Stimulated activated naive B cell treated with anti-CD40 and anti-IgM and Interleukin-4, amounts not matched to agents 10 μg/mL and 1 μg/mL and 100 μg/mL, for 72 hours (primary cell): ENCODE data around the gene HLA-C.
"Not testable (repeated sequence)": the region's sequence is repeated elsewhere in the genome, so short reads cannot be mapped to it uniquely, and the experiment has no call there.

Experiments
- ATAC-seq, 2 donors: fragments of 150-1000 bp; cut with Tn5 transposase; replicated peaks; 2 replicates each; pipeline ENCODE4 v1.10.0; 2021; ENCODE audit warnings: moderate library complexity in 1 of 2
- DNase-seq: peaks from one replicate; pipeline ENCODE4 v3.0.0; 2021
- H3K27ac Mint-ChIP-seq: one replicate; pipeline ENCODE4 v1.8.0; 2022; ENCODE audit warnings: mild to moderate bottlenecking, mixed read lengths
- H3K27me3 Mint-ChIP-seq, 2 donors: one replicate each; pipeline ENCODE4 v1.8.0; 2022; ENCODE audit warnings: mixed read lengths in 2 of 2
- H3K36me3 Mint-ChIP-seq, 2 donors: one replicate each; pipeline ENCODE4 v1.8.0; 2022; ENCODE audit warnings: mixed read lengths in 2 of 2, mild to moderate bottlenecking in 1 of 2
- H3K4me1 Mint-ChIP-seq, 2 donors: one replicate each; pipeline ENCODE4 v1.8.0; 2022; ENCODE audit warnings: mixed read lengths in 2 of 2, mild to moderate bottlenecking in 1 of 2
- H3K4me3 Mint-ChIP-seq, 2 donors: one replicate each; pipeline ENCODE4 v1.8.0; 2022; ENCODE audit warnings: mild to moderate bottlenecking in 2 of 2, mixed read lengths in 2 of 2, moderate library complexity in 1 of 2
- H3K9me3 Mint-ChIP-seq, 2 donors: one replicate each; pipeline ENCODE4 v1.8.0; 2022; ENCODE audit warnings: mixed read lengths in 2 of 2, mild to moderate bottlenecking in 1 of 2

HLA-C gene

DNA sequence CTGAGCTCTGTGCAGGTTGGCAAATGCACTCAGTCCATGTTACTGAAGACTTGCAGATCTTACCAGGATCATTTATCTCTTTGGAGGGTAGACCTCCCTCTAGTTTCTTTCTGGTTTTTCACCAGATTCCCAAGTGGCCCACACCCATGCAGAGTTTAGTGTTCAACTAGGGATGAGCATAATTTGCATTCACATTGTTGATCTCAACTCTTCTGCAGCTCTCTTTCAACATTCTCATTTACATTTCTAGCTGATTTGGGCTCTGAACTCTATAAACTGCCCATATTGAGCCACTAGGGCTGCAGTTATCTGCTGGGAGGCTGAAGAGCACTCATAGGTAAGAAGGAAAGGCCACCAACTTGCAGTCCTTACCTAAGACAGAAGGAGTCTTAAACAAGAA is 17.9 kb upstream of the HLA-C start:
- no peak overlapping the region for H3K27ac Mint-ChIP-seq
- H3K4me3 Mint-ChIP-seq = no peak overlapping the region
- peaks cover 24 to 33% of the 10 kb centered on the region in 2 donors for H3K27me3 Mint-ChIP-seq
- ATAC-seq = no peak
- H3K4me1 Mint-ChIP-seq = peaks cover 0 to 4% of the 10 kb centered on the region in 2 donors
- DNase-seq = no peak
- H3K9me3 Mint-ChIP-seq = no peaks in the 10 kb centered on the region
- no peaks in the 10 kb centered on the region for H3K36me3 Mint-ChIP-seq

DNA sequence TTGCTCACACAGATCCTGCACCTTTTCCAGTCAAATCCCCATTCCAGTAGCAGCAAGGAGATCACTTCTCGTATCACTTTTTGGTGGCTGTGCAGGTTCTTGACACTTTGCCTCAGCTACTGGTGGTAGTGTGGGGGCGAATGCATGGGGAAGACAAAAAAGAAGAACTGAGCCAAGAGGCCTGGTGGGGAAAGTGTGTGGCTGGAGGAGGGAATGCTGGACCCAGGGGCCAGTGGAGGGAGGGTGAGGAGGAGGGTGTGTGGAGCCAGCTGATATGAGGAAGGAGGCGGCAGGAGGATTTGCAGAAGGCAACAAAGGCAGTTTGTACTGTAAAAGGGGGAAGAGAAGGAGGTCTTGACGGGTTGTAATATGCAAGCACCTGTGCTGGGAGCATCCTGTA is 15.7 kb upstream of the HLA-C start:
- Mint-ChIP-seq H3K4me3 (no peak overlapping the region), H3K36me3 (no peaks in the 10 kb centered on the region), H3K4me1 (peaks cover 0 to 4% of the 10 kb centered on the region in 2 donors), H3K27me3 (peaks cover 13 to 20% of the 10 kb centered on the region in 2 donors), H3K9me3 (no peaks in the 10 kb centered on the region), H3K27ac (no peak overlapping the region)
- ATAC-seq = no peak
- no peak for DNase-seq

DNA sequence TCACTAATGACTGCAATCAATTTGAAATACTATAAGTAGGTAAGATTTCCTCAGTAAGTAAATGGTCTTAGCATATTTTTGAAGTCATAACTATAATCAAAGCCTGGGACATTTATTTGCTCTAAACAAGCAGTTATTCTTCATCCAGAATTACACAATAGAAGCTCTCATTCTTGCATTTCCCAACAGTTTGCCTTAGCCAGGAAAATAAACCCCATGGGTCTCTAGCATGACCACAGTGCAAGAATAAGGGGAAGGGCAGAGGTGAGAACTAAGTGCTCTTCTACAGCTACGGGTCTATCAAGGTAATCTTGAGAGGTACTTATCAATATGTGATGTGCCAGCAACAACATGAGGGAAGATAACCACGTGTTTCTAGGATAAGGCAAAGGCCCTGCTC is 14.1 kb upstream of the HLA-C start:
- Mint-ChIP-seq H3K27me3 (peaks cover 4 to 9% of the 10 kb centered on the region in 2 donors), H3K4me3 (no peak overlapping the region), H3K36me3 (no peaks in the 10 kb centered on the region), H3K4me1 (peaks cover 0 to 4% of the 10 kb centered on the region in 2 donors), H3K9me3 (peaks cover 0 to 3% of the 10 kb centered on the region in 2 donors), H3K27ac (no peak overlapping the region)
- DNase-seq = no peak
- ATAC-seq = no peak

DNA sequence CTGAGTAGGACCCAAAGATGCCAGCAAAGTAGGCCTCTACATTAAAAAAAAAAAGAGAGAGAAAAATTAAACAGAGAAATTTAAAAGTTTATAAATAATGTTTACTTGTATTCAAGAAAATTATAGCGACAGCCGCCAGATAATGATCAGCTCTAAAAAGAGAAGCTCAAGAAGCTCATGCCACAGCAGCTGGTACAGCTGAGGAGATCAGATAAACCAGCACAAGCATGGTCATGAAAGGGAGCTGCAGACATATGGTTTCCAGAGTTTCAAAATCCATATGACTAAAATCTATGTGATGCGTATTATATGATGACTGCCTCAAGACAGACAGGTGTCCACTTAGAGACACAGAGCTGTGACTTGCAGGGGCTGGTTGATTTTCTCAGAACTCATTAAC is 13.6 kb upstream of the HLA-C start:
- no peak overlapping the region for H3K27ac Mint-ChIP-seq
- no peaks in the 10 kb centered on the region for H3K36me3 Mint-ChIP-seq
- peaks cover 0 to 3% of the 10 kb centered on the region in 2 donors for H3K9me3 Mint-ChIP-seq
- peaks cover 0 to 4% of the 10 kb centered on the region in 2 donors for H3K4me1 Mint-ChIP-seq
- no peak for DNase-seq
- ATAC-seq = no peak
- no peak overlapping the region for H3K4me3 Mint-ChIP-seq
- H3K27me3 Mint-ChIP-seq = peaks cover 4 to 9% of the 10 kb centered on the region in 2 donors

DNA sequence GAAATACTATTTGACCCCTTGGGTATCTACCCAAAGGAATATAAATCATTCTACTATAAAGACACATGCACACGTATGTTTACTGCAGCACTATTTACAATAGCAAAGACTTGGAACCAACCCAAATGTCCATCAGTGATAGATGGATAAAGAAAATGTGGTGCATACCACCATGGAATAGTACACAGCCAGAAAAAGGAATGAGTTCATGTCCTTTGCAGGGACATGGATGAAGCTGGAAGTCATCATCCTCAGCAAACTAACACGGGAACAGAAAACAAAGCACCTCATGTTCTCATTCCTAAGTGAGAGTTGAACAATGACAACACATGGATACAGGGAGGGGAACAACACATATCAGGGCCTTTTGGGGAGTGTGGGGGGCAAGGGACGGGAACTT is 7.8 kb upstream of the HLA-C start:
- H3K27me3 Mint-ChIP-seq, H3K4me3 Mint-ChIP-seq, H3K4me1 Mint-ChIP-seq, ATAC-seq, H3K36me3 Mint-ChIP-seq, H3K27ac Mint-ChIP-seq, H3K9me3 Mint-ChIP-seq, DNase-seq: not testable (repeated sequence)

DNA sequence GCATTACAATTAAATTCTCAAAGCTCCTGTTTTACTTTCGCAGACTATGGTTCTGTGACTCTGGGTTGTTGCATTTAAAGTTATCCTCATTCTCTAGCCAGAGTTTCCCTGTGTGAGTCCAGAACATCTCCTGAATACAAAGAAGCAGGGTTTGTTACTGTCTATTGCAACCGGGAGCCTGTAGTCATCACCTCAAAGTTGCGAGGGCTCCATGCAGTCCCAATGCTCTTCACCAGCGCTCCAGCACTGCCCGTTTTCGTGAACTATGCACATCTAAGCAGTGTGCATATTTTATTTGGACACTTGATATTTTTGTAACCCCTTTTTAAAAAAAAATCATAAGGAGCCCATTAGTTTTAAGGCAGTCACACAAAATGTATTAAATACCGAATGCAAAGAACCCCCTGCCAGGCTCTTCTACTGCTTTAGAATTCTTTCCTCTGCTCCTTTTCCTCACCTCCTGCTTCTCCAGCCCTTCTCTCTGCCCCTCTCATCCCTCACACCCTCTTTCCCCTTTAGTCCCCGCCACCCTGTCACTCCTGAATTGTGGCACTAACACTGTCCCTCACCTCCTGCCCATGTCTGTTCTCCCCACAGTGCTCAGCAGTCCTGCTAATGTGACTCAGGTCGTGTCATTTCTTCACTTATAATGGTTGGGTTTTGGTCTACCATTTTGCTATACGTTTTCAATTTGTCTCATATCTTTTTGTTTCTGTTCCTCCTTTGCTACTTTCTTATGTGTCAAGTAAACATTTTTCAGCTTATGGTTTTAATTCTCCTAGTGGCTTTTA is 1.1 kb upstream of the HLA-C start:
- Mint-ChIP-seq H3K9me3 (no peaks in the 10 kb centered on the region), H3K27me3 (no peaks in the 10 kb centered on the region), H3K27ac (peak overlapping the region; percentile 100), H3K36me3 (peaks cover 34 to 36% of the 10 kb centered on the region in 2 donors), H3K4me1 (peaks cover 31 to 59% of the 10 kb centered on the region in 2 donors), H3K4me3 (peak overlapping the region; percentile 88 to 94)
- ATAC-seq = peak; percentile 24 to 33
- no peak for DNase-seq

DNA sequence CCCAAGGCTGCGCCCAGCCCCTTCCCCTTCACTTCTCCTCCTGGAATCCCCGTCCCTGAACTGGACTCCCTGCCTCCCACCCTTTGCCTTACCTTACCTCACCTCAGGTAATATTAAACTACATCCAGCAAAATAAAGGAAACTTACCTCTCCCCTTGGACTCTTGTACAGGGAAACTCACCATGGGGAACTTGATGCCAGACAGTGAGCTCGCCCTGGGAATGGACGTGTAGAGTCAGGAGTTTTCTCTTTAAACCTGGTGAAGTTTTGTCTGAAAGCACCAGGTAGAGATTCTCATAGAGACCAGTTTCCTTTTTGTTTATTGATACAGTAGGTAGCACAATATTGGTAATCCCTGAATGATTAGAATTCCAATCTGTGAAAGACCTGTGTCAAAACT is 544 bp upstream of the HLA-C start:
- ATAC-seq = peak; percentile 5 to 17
- Mint-ChIP-seq H3K27me3 (no peaks in the 10 kb centered on the region), H3K27ac (peak overlapping the region; percentile 100), H3K4me1 (peaks cover 35 to 65% of the 10 kb centered on the region in 2 donors), H3K9me3 (no peaks in the 10 kb centered on the region), H3K4me3 (peak overlapping the region; percentile 88 to 94), H3K36me3 (peaks cover 40 to 42% of the 10 kb centered on the region in 2 donors)
- no peak for DNase-seq

DNA sequence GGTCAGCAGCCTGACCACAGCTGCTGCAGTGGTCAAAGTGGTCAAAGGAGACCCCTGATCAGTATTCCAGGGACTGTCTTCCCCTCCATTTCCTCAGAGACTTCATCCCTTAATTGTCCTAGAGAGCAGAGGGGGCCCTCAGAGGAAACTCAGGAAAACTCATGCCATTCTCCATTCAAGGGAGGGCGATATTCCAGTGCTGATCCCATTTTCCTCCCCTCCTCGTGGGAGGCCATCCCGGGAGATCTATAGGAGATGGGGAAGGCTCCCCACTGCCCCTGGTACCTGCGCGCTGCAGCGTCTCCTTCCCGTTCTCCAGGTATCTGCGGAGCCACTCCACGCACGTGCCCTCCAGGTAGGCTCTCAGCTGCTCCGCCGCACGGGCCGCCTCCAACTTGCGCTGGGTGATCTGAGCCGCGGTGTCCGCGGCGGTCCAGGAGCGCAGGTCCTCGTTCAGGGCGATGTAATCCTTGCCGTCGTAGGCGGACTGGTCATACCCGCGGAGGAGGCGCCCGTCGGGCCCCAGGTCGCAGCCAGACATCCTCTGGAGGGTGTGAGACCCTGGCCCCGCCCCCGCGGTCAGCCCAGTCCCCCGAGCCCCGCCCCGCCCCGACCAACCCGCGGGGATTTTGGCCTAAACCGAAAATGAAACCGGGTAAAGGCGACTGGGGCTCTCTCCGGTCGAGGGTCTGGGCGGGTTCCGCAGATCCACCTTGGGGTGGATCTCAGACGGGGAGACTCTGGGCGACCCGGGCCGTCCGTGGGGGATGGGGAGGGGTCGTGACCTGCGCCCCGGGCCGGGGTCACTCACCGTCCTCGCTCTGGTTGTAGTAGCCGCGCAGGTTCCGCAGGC is 878 bp downstream of the HLA-C start:
- H3K9me3 Mint-ChIP-seq = no peaks in the 10 kb centered on the region
- ATAC-seq = peak; percentile 44 to 56
- peak overlapping the region; percentile 88 to 94 for H3K4me3 Mint-ChIP-seq
- no peak for DNase-seq
- no peaks in the 10 kb centered on the region for H3K27me3 Mint-ChIP-seq
- peaks cover 45 to 49% of the 10 kb centered on the region in 2 donors for H3K36me3 Mint-ChIP-seq
- H3K4me1 Mint-ChIP-seq = peaks cover 40 to 68% of the 10 kb centered on the region in 2 donors
- H3K27ac Mint-ChIP-seq = peak overlapping the region; percentile 100

DNA sequence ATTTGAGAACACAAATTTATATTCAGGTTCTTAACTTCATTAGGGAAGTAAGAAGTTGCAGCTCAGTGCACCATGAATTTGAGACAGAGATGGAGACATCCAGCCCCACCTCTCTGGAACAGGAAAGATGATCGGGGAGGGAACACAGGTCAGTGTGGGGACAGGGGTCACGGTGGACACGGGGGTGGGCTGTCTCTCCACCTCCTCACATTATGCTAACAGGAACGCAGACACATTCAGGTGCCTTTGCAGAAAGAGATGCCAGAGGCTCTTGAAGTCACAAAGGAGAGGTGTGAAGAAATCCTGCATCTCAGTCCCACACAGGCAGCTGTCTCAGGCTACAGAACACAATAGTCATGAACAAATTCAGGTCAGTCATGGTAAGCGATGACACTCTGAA is 3.1 kb downstream of the HLA-C start:
- no peaks in the 10 kb centered on the region for H3K27me3 Mint-ChIP-seq
- H3K4me3 Mint-ChIP-seq = peak overlapping the region; percentile 88 to 94
- H3K36me3 Mint-ChIP-seq = peaks cover 45 to 49% of the 10 kb centered on the region in 2 donors
- H3K4me1 Mint-ChIP-seq = peaks cover 38 to 61% of the 10 kb centered on the region in 2 donors
- peak overlapping the region; percentile 76 for H3K27ac Mint-ChIP-seq
- no peak for DNase-seq
- H3K9me3 Mint-ChIP-seq = peaks cover 0 to 3% of the 10 kb centered on the region in 2 donors
- ATAC-seq = no peak

DNA sequence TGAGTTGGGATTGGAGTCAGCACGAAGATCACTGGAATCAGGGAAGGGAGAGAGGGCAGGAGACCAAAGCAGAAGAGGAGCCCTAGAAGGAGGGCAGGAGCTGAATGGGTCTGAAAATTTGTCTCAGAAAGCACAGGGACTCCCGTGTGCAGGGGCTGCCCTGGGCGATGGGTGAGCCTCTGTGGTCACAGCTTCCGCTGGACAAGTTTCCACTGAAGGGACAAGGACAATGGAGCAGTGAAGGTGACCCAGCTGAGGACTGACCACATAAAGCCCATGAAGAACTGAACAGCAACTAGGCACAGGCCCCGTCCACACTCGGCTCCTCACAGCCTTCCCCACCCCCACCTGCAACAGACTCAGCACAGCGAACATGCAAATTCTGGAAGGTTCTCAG is 3.5 kb downstream of the HLA-C start:
- H3K4me1 Mint-ChIP-seq = peaks cover 38 to 56% of the 10 kb centered on the region in 2 donors

DNA sequence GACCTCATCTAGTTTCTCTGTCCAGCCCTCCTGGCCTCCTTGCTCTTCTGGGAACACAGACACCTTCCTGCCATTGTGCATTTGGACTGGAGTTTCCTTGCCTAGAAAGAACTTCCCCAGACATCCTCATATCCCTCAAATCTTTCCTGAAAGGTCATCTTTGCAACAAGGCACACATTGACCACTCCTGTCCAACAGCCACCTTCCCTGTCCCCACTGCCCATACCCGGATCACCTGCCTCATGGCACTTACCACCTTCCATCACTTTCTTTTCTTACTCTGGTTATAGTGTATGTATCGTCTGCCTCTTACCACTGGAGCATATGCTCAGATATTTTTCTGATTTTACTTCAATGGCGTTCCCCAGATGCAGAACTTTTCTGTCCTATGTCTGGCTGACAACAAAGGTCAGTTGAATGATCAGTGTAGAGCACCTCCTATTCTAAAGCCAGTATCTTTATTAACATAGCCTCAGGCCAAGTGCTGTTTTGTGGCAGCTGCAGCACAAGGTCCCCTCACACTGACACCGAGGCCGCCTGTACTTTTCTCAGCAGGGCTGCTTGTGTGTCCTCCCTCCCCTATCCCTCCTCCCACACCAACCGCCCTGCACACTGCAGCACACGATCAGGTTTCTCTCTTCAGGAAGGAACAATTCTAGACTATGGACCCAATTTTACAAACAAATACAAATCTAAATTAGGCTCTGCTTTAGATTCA is 4.1 kb downstream of the HLA-C start:
- peaks cover 49% of the 10 kb centered on the region in 2 donors for H3K36me3 Mint-ChIP-seq

More for the DNA sequence above, 3.5 kb downstream of the HLA-C start:
- no peaks in the 10 kb centered on the region for H3K27me3 Mint-ChIP-seq
- peaks cover 45 to 49% of the 10 kb centered on the region in 2 donors for H3K36me3 Mint-ChIP-seq
- DNase-seq = no peak
- H3K9me3 Mint-ChIP-seq = peaks cover 0 to 3% of the 10 kb centered on the region in 2 donors
- no peak for ATAC-seq
- H3K4me3 Mint-ChIP-seq = peak overlapping the region in 1 of 2 donors; percentile 2
- H3K27ac Mint-ChIP-seq = peak overlapping the region; percentile 52

DNA sequence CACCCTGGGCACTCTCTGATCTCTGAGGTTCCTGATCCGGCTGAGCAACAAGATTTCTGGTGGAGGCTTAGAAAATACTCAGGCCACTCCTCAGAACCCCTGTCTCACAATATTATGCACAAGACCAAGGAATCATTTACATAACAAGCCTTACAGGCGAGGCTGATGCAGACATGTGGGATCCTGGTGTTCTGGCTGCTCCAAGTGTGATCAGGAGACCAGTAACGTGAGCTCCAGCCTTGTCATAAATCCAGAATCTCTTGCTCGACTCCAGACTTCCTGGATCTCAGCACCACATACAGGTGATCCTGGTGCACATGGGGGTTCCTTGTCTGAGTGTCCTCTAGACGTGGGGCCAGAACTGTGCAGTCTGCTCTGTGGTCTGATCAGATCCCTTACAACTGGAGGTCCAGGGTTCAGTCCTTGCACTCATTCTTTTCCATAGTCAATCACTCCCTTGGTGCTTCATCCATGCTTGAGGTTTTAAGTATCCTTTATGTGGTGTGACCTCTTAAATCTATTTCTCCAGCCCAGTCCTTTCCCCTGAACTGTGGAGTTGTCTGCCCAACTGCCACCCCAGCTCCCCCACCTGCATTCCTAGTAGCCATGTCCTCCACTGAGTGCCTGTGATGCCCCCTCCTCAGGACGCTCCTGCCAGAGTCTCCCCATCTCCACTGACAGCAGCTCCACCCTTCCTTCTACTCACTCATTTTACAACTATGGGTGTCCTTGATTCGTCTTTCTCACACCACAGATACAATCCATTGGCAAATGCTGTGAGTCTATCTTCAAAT is 5.1 kb downstream of the HLA-C start:
- Mint-ChIP-seq H3K4me1 (peaks cover 33 to 40% of the 10 kb centered on the region in 2 donors), H3K36me3 (peaks cover 51 to 55% of the 10 kb centered on the region in 2 donors), H3K4me3 (peak overlapping the region in 1 of 2 donors; percentile 2), H3K9me3 (peaks cover 11 to 17% of the 10 kb centered on the region in 2 donors), H3K27ac (peak overlapping the region; percentile 56), H3K27me3 (peaks cover 0 to 7% of the 10 kb centered on the region in 2 donors)
- no peak for DNase-seq
- ATAC-seq = peak; percentile 3 to 12

More for the DNA sequence above, 4.1 kb downstream of the HLA-C start:
- Mint-ChIP-seq H3K4me1 (peaks cover 34 to 51% of the 10 kb centered on the region in 2 donors), H3K27ac (peak overlapping the region; percentile 56), H3K27me3 (no peaks in the 10 kb centered on the region), H3K4me3 (peak overlapping the region; percentile 2 to 22), H3K9me3 (peaks cover 3 to 8% of the 10 kb centered on the region in 2 donors)
- ATAC-seq (no peak), DNase-seq (no peak)

DNA sequence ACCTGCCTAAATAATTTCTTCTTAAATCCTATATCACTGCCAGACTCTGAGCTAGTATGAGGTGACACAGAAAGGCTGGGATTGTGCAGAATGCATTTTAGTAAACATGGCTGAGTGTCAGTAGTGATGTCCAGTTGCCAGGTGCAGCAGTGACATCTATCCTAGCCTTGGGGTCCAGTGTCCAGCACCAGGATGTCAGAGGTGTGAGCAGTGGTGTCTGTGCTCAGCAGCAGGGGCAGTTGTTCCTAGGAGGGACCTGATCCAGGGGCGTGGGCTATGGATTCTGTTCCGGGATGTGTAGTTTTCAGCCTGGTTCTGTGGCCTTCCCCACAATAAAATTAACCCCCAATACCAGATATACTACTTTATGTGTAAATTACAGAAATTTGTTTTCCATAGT is 6.0 kb downstream of the HLA-C start:
- Mint-ChIP-seq H3K27me3 (peaks cover 0 to 15% of the 10 kb centered on the region in 2 donors), H3K4me3 (no peak overlapping the region), H3K4me1 (peaks cover 33 to 37% of the 10 kb centered on the region in 2 donors), H3K36me3 (peaks cover 47 to 50% of the 10 kb centered on the region in 2 donors), H3K27ac (peak overlapping the region; percentile 44), H3K9me3 (peaks cover 14 to 22% of the 10 kb centered on the region in 2 donors)
- ATAC-seq = peak in 1 of 2 donors; percentile 14
- no peak for DNase-seq
